Left renal cortex interstitium (tissue), 4 donors: Measurements from ENCODE around the gene PPARA. TPM values are rescaled to one million over a fixed set of nuclear protein-coding genes. Genes with fewer than 3 reads are reported as not detected.
A peak's percentile ranks its signal among the peaks of the same experiment; 100 is the strongest.

Experiments used
- DNase-seq, 4 donors: peaks; one replicate each; pipeline ENCODE4 v3.0.0-alpha.2; 2013; ENCODE audit warnings: low read depth in 4 of 4, low spot score in 2 of 4, missing footprints in 1 of 4
- polyA plus RNA-seq, 4 donors: library from polyadenylated mRNA; unstranded; fragments of 120-200 nt; gene quantifications; one replicate each; pipeline ENCODE4 v1.2.1, GENCODE V29; 2013; ENCODE audit not compliant: insufficient read length in 4 of 4

PPARA gene
- polyA plus RNA-seq, 4 donors = 22.4 to 34.1 (median 28.3) TPM

DNA sequence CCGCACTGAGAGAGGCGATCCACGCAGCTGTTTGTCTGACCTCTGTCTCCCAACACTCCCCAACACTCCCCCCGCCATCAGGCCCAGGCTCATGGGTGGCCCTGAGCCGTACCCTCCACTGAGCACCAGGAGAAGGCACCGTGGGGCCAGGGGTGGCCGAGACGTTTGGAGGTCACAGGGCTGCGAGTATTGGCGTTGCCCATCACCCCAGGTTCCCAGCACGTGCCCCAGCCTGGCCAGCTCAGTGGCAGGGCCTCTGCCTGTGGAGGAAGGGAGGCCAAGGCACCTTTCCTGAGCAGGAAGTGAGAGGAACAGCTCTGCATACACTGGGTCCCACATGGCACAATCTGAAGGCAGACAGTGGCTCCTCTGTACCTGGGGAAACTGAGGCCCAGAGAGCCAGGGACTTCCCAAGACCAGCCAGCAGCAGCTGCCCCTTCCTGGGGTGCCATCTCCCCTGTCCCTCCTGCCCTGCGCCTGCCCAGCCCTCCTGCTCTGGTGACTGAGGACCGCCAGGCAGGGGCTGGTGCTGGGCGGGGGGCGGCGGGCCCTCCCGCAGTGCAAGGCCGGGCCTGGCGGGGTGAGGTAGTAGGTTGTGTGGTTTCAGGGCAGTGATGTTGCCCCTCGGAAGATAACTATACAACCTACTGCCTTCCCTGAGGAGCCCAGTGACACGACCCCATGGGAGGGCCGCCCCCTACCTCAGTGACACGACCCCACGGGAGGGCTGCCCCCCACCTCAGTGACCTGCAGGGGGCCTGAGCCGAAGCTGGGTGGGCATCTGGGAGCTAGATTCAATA is 37.0 kb upstream of the PPARA start:
- DNase-seq = no peak

DNA sequence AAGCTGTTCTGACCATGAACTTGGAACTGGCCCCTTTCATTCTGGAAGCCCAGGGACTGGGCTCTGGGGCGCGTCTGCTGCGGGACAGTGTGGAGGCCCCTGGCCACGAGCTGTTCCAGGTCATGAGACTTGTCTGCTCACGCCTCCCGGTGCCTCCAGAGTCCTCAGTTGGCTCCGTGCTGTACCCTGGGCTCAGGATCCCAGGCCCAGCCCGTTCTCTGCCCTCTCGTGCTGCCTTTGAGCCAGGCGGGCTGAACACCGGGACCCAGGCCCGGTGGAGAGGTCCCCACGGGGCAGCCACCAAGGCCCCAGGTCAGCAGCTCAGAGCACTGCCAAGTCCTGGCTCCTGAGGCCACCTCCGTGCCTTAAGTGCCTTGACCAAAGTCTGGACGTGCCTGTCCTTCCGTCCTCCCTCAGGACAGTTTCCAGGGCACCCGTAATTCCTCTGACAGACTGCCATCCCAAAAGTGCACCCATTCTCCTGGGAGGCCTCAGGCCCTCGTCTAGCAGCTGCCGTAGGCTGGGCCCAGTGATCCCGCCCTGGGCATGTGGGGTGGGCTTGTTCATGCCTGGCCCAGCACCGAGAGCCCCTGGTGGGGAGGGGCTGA is 36.3 kb upstream of the PPARA start:
- DNase-seq = no peak

DNA sequence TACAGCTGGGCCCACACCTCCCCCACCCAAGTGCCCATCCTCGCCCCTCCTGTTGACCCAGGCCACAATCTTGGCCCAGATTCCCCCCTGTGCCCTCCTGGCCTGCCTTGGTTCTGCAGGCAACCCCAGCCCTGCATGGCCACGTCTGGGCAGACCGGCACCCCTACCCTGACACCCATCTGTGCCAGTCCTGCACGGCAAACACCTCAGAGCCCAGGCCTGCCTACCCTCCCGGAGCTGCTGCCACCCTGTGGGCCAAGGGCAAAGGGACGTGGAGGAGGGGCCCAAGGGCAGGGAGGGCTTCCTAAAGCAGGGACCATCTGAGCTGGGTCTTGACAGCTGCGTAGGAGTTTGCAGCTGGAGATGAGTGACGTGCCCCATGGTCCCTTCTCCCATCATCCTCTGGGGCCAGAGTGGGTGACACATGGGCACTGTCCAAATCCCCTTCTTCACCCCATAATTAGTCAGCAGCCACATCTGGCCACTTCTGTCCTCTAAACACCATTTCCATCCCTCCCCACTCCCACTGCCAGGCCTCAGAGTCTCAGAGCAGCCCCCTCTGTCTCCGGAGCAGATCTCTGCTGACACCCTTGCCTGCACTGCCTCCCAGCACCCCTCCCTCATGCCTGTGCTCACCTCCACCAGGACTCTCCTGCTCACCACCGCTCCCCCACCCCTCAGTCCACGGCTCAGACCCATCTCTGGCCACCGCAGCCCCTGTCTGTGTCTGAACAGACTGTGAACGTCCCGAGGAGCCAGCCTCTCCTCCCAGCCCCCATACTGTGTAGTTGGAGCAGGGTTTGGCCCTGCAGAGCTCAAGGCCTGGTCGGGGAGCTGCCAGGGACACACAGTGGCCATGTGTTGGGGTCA is 35.6 kb upstream of the PPARA start:
- no peak for DNase-seq

DNA sequence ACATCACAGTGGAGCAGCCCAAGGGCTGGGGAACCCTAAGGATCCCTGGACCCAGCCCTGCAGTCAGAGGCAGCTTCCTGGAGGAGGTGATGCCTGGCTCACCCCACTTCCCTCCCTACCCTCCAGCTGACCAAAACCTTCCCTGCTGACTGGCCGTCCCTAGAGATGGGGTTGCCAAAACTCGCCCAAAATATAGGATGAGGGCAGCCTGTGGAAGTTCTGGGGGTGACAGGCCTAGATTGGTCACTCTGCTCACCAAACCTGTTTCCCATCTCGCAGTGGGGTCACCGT is 35.0 kb upstream of the PPARA start:
- no peak for DNase-seq

DNA sequence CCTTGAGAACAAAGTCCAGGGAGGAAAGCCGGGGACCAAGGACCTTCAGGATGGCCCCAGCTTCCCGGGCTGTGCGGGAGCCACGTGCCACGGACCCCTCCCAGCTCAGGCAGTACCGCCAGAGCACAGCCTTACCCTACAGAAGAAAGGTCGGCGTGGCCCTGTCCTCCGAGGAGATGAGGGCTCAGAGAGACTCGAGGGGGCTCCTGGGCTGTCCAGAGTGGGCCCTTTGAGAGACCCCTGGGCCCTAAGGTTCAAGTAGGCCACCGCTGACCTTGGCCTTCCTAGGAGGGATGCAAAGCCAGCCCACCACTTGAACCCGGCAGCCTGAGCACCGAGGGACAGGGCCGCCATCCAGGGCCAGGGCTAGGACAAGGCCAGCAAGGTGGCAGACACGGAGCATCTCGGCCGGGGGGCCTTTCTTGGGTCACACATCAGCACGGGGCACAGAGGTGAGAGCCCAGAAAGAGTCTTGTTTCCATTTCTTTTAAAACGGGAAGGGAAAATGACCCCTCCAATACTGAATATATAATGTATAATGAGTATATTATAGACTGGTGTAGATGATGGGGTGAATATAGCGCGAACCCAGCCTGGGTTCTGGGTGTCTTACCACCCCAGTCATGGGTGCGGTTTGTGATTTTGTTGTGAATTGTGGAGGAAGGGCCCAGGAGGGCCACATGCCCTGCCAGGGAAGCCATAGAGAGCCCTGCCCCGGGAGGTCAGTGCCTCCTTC is 34.4 kb upstream of the PPARA start:
- DNase-seq = no peak

DNA sequence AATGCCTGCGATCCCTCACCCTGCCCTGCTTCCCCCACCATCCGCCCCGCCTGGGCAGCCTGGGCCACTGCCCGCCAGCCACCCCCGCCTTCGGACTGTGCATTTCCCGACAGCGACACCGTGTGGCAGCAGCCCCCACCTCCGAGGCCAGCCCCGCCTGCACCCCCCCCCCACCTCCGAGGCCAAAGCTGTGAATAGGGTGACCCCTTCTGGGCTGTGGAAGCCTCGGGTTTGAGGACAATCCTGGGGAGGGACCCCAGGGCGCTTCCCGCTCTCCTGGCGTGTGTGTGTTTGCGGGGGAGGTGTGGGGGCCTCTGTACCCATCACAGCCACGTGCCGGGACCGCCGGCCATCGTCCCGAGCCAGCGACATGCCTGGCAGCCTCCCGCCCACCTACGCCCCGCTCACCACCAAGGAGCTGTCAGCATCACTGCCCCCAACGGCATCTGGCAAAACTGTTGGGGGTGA is 33.8 kb upstream of the PPARA start:
- peak; percentile 39 to 84 (median 74) for DNase-seq

DNA sequence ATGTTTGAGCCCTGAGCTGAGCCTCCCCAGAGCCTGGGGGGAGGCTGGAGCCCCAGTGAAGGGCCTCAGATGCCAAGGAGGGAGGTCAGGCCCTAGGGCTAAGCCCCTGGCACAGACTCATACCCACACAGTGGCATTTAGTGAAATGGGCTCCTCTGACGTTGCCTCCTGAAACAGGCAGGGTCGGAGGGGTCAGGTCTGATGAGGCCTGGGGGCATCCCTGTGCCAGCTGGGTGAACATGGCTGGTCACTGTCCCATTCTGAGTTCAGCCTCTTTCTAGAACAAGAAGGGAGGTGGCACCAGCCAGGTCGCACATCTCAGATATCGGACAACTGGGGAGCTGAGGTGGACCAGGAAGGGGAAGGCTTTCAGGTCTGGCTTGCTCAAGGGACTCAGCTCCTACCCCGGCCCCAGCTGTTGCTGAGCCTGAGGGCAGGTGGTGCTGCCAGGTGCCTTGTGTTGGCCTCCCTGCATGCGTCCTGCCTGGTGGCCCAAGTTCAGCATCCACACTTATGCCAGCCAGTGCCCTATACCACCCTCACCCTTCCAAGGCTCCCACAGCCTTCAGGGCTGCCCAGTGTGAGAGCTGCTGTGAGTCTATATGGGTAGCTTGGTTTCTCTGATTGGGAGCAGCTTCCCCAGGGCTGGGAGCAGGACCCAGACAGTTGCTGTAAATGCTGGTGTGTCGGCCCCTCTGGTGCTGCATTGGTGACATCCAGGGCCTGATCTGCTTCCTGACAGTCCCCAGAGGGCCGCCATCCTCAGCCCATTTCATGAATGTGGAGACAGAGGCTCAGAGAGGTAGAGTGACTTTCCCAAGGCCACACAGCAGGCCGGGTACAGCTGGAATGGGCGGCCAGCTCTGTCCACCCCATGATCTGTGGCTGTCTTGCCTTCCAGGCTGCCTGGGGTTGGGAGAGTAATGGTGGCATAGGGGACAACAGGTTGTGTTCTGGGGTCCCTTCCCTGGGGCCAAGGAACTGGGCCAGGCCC is 32.8 kb upstream of the PPARA start:
- DNase-seq = no peak

DNA sequence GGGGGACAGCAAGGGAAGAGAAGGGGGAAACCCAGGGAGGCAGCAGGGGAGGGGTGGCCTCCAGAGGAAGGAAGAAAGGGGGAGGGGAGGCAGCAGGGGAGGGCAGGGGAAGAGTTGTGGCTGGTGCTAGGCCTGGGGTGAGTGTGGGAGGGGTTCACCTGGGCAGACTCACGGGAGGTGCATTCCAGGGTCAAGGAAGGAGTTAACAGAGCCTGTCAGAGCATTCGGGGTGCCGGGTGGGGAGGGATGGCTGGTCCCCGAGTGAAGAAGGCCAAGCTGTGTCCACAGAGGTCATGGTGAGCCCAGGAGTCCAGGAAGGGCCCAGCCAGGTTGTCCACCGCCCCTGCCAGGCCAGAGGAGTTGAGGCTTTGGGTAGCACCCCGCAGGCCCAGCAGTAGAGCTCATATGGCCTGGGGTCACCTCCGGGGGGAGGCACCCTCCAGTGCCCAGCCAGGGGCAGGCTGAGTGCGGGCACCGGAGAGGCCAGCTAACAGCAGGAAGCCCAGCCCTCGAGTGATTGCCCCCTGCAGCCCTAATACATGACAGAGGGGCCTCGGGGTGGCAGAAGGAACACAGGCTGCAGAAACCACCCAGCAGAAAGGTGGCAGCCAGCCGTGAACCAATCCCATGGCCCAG is 31.1 kb upstream of the PPARA start:
- no peak for DNase-seq

DNA sequence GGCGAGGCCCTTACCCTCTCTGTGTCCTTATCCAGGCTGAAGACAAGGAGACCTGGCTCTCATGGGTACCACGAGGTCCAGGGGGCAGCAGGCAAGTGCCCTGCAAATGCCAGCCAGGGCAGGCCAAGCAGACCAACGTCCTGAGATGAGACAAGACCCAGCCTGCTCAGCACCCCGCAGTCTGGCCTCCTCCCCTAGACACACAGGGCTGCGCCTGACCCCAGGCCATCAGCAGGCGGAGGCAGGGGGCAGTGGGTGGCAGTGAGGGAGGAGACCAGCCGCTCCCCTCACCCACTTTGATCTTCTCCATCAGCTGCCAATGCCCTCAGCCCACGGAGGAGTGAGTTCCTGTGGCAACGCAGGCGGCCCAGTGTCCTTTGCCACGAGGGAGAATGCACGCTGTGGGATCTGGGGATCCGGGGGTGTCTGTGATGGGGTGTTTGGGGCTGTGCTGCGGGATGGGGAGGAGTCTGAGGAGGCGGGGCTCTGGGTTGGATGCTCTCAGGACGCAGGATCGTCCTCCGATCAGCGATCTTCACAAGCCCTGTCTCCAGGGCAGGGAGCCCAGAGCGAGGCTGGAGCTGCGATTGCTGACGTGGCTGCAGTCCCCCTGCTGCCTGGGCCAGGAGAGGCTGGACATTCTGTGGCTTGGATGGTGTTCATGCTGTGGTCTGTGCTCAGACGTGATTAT is 30.5 kb upstream of the PPARA start:
- DNase-seq = no peak

DNA sequence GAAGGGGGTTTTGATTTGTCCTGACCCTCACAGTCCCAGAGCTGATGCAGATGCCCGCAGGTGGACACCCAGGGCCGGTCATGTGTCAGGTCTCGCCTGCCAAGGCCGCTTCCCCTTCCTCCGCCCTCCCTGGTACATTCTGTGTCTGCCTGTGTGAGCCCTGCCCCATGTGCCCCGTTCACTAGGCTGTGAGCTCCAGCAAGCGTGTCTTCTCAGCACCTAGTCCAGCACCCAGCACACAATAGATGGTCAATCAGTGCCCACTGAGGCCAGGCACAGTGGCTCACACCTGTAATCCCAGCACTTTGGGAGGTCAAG is 29.9 kb upstream of the PPARA start:
- DNase-seq = no peak

DNA sequence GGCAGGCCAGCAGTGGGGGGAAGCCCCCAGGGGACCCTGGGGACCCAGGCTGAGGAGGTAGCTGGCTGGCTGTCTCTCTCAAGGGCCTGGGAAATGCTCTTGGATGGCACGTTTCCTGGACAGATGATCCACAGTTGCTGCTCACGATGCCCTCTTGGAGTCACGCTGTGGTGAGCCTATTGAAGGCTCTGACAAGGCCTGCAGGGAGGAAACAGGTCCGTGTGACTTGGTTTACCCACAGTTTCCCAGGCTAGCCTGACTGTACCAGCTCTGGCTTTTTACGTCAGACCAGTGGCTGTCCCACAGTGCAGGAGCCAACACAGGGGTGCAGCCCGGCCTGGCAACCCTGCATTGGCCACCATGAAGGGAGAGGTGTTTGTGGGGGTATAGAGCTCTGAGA is 29.2 kb upstream of the PPARA start:
- DNase-seq = no peak

DNA sequence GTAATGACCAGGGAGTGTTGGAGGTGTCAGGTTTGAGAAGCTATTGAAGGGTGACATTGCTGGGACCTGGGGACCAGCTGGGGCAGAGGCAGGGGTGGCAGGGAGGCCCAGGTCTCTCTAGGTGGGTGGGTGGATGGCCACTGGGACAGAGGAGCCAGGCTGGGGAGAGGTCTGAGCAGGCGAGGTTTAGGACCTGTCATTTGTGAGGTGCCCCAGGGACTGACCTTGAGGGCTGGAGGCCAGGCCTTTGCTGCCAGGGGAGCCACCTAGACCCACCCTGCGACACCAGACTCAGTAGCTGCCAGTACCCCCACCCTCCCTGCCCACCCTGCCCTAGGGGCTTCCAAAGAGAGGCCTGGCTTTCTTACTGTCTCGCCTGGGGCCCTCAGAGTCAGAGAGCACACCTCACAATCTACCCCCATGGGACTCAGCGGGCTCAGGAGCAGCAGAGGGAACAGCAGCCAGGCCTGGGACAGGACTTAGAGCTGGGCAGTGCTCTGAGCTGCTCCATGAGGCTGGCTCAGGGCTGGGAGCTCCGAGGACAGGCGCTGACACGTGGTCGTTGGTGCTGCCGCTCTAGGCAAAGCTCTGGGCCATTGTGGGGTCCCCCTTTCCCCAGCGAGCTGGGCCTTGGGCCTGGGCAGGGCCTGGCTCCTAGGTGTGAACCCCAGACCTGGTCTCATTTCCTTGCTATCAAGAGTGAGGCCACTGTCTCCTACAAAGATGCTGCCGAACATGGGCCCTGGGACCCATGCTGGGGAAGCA is 28.6 kb upstream of the PPARA start:
- no peak for DNase-seq

DNA sequence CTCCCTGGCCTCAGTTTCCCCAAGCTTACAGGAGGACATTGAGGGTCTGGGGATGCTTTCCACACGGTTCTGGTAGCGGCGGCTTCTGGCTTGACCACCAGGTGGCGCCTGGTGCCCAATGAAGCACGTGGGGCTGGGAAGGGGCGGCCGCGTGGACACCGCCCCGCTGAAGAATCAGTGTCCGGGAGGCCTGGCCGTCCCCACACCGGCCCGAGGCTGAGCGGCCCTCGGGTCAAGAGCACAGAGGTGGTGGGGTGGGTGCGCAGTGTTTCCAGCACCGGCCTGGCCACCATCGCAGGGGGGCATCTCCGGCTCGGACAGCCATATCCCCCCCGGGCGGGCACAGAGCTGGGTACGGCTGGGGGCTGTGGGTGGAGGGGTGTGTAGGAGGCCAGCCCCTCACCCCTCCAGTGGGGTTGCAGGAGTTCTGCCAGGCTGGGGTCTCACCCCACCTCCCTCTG is 27.8 kb upstream of the PPARA start:
- no peak for DNase-seq

DNA sequence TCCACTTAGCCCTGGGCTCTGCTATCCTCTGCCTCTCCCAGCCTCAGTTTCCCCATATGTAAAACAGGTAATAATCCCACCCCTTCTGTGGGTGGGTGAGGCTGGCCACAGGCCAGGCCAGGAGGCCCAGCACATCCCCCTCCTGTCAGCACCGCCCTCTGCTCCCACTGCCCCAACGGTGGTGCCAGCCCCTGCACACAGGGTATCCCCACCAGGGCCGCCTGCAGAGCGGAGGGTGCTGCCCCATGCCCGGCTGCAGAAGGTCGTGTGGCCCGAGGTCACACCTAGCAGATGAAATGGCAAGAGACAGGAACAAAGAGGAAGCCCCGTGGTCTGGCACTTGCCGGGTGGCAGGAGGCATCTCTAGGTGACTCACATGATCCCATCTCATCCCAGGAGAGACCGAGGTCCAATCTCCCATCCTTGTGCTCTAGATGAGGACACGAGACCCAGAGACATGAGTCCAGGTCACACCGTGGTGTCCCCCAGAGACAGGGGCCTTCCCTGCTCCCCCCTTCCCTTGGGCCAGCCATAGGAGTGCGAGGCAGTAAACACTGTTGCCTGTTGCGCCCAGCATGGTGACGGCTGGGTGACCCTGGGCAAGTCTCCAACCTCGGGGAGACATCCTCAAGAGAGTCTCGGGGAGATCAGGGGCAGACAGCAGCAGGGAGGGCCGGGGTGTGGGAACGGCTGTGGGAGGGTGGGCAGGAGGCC is 27.2 kb upstream of the PPARA start:
- DNase-seq = no peak

DNA sequence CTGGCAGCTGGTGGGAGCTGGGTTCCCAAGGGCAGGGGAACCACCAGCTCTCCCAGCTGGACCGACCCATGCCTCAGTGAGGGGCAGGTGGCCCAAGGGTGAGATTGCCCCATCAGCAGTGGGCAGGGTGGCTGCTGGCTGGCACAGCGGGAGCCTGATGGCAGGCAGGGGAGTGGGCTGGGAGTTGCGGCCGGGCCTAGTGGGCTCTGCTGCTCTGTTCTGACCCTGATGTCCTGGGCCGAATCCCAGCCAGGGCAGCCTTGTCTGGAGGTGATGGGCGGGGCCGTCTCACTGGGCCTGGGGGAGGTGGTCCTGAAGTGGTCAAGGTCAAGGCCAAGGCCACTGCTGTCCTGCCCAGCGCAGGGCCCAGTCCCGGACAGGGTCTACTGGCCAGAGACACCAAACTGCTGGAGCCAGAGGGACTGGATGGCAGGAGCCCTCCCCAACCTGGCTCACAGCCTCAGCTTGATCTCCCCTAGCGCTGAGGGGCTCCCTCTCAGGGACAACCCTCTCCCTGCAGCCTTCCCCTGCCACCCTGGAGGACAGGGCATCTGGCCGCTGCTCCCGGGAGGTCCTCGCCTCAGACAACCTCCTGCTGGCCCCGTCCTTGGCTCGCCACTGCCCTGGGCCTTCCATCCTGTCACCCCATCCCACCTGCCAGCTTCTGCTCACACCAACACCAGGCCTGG is 26.5 kb upstream of the PPARA start:
- no peak for DNase-seq

DNA sequence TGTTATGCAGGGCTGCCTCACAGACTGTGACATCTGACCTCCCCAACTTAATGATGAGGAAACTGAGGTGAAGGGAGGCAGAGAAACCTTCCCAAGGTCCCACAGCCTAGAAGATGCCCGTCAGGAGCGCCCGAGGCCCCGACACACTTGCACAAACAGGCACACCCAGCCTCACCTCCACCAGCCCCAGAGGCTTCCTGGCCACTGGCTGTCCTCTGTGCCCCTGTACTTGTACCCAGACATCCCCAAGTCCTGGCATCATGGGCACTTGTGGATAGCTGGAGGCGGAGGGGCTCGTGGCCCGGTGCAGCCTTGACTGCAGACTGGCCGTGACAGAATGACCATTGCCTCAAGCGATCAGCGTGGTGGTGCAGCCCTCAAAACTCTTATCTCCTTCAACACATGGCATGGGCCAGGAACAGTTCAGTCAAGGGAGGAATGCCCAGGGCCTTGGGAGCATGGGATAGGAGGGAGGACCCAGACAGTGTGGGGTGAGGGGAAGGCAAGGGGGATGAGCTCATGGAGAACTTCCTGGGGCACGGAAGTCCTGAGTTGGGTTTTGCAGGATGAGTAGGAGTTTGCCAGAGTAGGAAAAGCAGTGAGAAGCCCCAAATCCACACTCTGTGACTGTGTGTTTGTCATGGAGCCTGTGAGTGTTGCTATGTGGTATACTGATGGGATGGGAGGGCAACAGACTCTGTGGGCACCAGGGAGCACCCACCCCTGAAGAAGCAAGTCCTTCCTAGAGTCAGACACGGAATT is 25.8 kb upstream of the PPARA start:
- no peak for DNase-seq
